ENCODE data around the gene ZXDA.
A peak's percentile ranks its signal among the peaks of the same experiment; 100 is the strongest.

- TF ChIP-seq, protein P1, sequence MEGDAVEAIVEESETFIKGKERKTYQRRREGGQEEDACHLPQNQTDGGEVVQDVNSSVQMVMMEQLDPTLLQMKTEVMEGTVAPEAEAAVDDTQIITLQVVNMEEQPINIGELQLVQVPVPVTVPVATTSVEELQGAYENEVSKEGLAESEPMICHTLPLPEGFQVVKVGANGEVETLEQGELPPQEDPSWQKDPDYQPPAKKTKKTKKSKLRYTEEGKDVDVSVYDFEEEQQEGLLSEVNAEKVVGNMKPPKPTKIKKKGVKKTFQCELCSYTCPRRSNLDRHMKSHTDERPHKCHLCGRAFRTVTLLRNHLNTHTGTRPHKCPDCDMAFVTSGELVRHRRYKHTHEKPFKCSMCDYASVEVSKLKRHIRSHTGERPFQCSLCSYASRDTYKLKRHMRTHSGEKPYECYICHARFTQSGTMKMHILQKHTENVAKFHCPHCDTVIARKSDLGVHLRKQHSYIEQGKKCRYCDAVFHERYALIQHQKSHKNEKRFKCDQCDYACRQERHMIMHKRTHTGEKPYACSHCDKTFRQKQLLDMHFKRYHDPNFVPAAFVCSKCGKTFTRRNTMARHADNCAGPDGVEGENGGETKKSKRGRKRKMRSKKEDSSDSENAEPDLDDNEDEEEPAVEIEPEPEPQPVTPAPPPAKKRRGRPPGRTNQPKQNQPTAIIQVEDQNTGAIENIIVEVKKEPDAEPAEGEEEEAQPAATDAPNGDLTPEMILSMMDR (conservative IDR thresholded peaks at IDR 0.05 in 1 of 2, IDR thresholded peaks at IDR 0.05 in 1 of 2; ENCODE audit: low read depth in 1 of 2, low read length in 2 of 2), result peak; percentile 17 to 47
- TF ChIP-seq EZH2 (IDR thresholded peaks at IDR 0.05; ENCODE audit: low read length, missing control alignments), result no peak
Observed at GRCh38 chrX:57918750-57919436, 8.6 kb upstream of the ZXDA start.
